Neural progenitor cell (in vitro differentiated cells): ENCODE measurements around the gene ANKRD30B.
"Not testable (repeated sequence)": the region's sequence is repeated elsewhere in the genome, so short reads cannot be mapped to it uniquely, and the experiment has no call there.

Experiments
- EZH2 ChIP-seq: fragments of 200-600 bp; sonication (generic); IDR thresholded peaks from 2 replicates; pipeline ENCODE4 v1.6.1; 2017; ENCODE audit warnings: antibody characterized with exemption, mild to moderate bottlenecking, moderate library complexity
- TF ChIP-seq, protein P1 (sequence below): fragments of 200-600 bp; sonication (generic); IDR thresholded peaks from 2 replicates; pipeline ENCODE4 v1.5.1; 2017; ENCODE audit warnings: antibody characterized with exemption, mild to moderate bottlenecking

DNA sequence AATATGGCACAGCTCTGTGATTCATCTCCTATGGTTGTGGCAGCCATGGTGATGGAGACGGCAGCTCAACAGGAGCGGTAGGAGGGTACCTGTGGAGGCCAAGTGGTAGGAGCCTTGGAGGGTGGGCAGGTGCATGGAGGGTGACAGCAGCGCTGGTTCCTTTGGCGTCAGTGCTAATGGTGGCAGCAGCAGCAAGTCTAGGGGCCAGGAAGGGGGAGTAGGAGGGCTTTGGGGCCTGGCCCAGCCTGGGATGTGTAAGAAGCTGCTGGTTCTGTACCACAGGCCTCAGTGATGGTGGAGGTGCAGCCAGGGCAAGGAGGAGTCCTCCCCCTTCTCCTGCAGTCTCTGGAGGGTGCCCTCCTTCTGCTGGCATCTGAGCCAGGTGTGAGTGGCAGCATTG is 120.0 kb downstream of the ANKRD30B start:
- TF ChIP-seq, protein P1, sequence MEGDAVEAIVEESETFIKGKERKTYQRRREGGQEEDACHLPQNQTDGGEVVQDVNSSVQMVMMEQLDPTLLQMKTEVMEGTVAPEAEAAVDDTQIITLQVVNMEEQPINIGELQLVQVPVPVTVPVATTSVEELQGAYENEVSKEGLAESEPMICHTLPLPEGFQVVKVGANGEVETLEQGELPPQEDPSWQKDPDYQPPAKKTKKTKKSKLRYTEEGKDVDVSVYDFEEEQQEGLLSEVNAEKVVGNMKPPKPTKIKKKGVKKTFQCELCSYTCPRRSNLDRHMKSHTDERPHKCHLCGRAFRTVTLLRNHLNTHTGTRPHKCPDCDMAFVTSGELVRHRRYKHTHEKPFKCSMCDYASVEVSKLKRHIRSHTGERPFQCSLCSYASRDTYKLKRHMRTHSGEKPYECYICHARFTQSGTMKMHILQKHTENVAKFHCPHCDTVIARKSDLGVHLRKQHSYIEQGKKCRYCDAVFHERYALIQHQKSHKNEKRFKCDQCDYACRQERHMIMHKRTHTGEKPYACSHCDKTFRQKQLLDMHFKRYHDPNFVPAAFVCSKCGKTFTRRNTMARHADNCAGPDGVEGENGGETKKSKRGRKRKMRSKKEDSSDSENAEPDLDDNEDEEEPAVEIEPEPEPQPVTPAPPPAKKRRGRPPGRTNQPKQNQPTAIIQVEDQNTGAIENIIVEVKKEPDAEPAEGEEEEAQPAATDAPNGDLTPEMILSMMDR: not testable (repeated sequence)
- TF ChIP-seq EZH2: not testable (repeated sequence)
